ENCODE data around the gene IL26. TPM values are rescaled to one million over a fixed set of nuclear protein-coding genes. Genes with fewer than 3 reads are reported as not detected.

IL26 gene
- total and polyA plus RNA-seq, 2 of the 4 experiments (the other 2 are of a cell fraction) = not detected

DNA sequence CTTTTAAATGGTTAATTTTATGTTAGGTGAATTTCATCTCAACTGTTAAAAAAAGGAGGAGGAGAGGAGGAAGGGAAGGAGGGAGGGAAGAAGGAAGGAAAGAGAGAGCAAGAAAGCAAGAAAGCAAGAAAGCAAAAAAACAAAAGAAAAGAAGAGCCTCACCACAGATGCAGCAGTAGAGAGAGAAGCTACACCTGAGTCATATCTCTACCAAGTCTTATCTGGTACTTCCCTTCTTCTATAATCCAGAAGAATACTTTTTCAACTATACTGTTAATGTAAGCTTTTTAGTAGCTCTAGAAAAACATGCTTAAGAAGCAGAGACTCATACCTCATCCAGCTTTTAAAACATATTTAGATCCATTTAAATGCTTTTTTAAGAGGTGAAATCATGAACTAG lies 5.6 kb upstream of the IL26 start:
- H4K91ac ChIP-seq (ENCODE audit: insufficient read depth, low read depth, low read length) = no peak overlapping the region
- H3K9me3 ChIP-seq (ENCODE audit: control insufficient read depth, insufficient read depth, low read length) = no peaks in the 10 kb centered on the region
- H3K9ac ChIP-seq (ENCODE audit: low read depth, low read length) = no peak overlapping the region
- H4K8ac ChIP-seq (ENCODE audit: low read depth in 2 of 2, low read length in 2 of 2) = no peak overlapping the region
- DNase-seq (no peak), ATAC-seq (ENCODE audit: low read depth) (no peak)
- H2AK5ac ChIP-seq (ENCODE audit: low read depth, low read length) = no peak overlapping the region
- H3K36me3 ChIP-seq (ENCODE audit: control insufficient read depth, insufficient read depth, low read length) = no peaks in the 10 kb centered on the region
- no peak overlapping the region for H3K4me2 ChIP-seq (ENCODE audit: low read depth, low read length)
- no peak overlapping the region for H4K5ac ChIP-seq (ENCODE audit: low read depth, low read length)
- no TSS peak for BruUV-seq (replicated peaks)
- no peak overlapping the region for H3K4me3 ChIP-seq (ENCODE audit: insufficient read depth, low read depth, low read length)
- no peaks in the 10 kb centered on the region for H3K9me1 ChIP-seq (ENCODE audit: insufficient read depth, low read length)
- TF ChIP-seq CHD1 (IDR thresholded peaks at IDR 0.05; ENCODE audit: low read depth, low read length) = no peak
- no peak for TF ChIP-seq BHLHE40 (IDR thresholded peaks at IDR 0.05; ENCODE audit: low read depth, low read length)
- TF ChIP-seq CEBPB (IDR thresholded peaks at IDR 0.05; ENCODE audit: low read depth, low read length) = no peak
- TF ChIP-seq POLR2A (IDR thresholded peaks at IDR 0.05; ENCODE audit: low read depth, low read length) = no peak
- TF ChIP-seq SMC3 (IDR thresholded peaks at IDR 0.05; ENCODE audit: low read depth, low read length) = no peak
- TF ChIP-seq FOS (IDR thresholded peaks at IDR 0.05; ENCODE audit: low read depth, low read length) = no peak
- no peak for TF ChIP-seq RFX5 (IDR thresholded peaks at IDR 0.05; ENCODE audit: low read depth, low read length)
- TF ChIP-seq, protein P1, sequence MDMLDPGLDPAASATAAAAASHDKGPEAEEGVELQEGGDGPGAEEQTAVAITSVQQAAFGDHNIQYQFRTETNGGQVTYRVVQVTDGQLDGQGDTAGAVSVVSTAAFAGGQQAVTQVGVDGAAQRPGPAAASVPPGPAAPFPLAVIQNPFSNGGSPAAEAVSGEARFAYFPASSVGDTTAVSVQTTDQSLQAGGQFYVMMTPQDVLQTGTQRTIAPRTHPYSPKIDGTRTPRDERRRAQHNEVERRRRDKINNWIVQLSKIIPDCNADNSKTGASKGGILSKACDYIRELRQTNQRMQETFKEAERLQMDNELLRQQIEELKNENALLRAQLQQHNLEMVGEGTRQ (IDR thresholded peaks at IDR 0.05; ENCODE audit: low read depth, low read length) = no peak
- no peak for TF ChIP-seq MAFK (IDR thresholded peaks at IDR 0.05; ENCODE audit: low read depth, low read length)
- no peak for TF ChIP-seq RCOR1 (IDR thresholded peaks at IDR 0.05; ENCODE audit: insufficient replicate concordance, low read length)
- TF ChIP-seq NFE2L2 (IDR thresholded peaks at IDR 0.05; ENCODE audit: low read depth, low read length) = no peak
- TF ChIP-seq, protein P2, sequence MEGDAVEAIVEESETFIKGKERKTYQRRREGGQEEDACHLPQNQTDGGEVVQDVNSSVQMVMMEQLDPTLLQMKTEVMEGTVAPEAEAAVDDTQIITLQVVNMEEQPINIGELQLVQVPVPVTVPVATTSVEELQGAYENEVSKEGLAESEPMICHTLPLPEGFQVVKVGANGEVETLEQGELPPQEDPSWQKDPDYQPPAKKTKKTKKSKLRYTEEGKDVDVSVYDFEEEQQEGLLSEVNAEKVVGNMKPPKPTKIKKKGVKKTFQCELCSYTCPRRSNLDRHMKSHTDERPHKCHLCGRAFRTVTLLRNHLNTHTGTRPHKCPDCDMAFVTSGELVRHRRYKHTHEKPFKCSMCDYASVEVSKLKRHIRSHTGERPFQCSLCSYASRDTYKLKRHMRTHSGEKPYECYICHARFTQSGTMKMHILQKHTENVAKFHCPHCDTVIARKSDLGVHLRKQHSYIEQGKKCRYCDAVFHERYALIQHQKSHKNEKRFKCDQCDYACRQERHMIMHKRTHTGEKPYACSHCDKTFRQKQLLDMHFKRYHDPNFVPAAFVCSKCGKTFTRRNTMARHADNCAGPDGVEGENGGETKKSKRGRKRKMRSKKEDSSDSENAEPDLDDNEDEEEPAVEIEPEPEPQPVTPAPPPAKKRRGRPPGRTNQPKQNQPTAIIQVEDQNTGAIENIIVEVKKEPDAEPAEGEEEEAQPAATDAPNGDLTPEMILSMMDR (conservative IDR thresholded peaks at IDR 0.05; ENCODE audit: low read depth, low read length) = no peak
- H3K23ac ChIP-seq (ENCODE audit: low read depth, low read length) = no peak overlapping the region
- no peaks in the 10 kb centered on the region for H3K79me1 ChIP-seq (ENCODE audit: low read depth in 1 of 2, low read length in 2 of 2)
- H2BK20ac ChIP-seq (ENCODE audit: low read depth, low read length) = no peak overlapping the region
- no peak overlapping the region for H3K27ac ChIP-seq (ENCODE audit: insufficient read depth, low read length)
- ChIA-PET CTCF (interaction anchor here (0.6 to 2.0 kb wide), 2 partner anchors 8 to 103 kb away, joined by 4 to 9 read pairs; no protein-coding TSS in a partner anchor), POLR2A (ENCODE audit: unreplicated experiment) (no interaction called here)
- intact Hi-C loops (cut with micrococcal nuclease) (no loop called here), in situ Hi-C loops (cut with MboI; ENCODE audit: low sequenced_read_pairs) (no loop called here), dilution Hi-C loops (cut with HindIII; ENCODE audit: low sequenced_read_pairs, unreplicated experiment) (no loop called here)
- no peak overlapping the region for H2BK15ac ChIP-seq (ENCODE audit: low read depth, low read length)
- H3K27me3 ChIP-seq (ENCODE audit: control insufficient read depth, insufficient read depth, low read length) = peaks cover 8% of the 10 kb centered on the region; the same call in 1 of the 2 replicates
- no peaks in the 10 kb centered on the region for H4K20me1 ChIP-seq (ENCODE audit: insufficient read depth, low read length)
- no peak overlapping the region for H3K18ac ChIP-seq (ENCODE audit: low read depth, low read length)
- no peak overlapping the region for H3K14ac ChIP-seq (replicated peaks; ENCODE audit: low read depth, low read length)
- H3K4me1 ChIP-seq (ENCODE audit: control insufficient read depth, insufficient read depth, low read length) = no peaks in the 10 kb centered on the region
- H2AFZ ChIP-seq (replicated peaks; ENCODE audit: low read length, poor library complexity) = no peak overlapping the region
- H3K4ac ChIP-seq (ENCODE audit: low read depth, low read length) = no peak overlapping the region
- H3K56ac ChIP-seq (ENCODE audit: extremely low read depth, insufficient read depth, low read length) = no peak overlapping the region
- no peak overlapping the region for H2AK9ac ChIP-seq (replicated peaks; ENCODE audit: low read depth, low read length, poor library complexity)
- H2BK120ac ChIP-seq (ENCODE audit: low read depth, low read length) = no peak overlapping the region
- H2BK5ac ChIP-seq (ENCODE audit: low read depth, low read length, poor library complexity, severe bottlenecking) = no peak overlapping the region
